ENCODE measurements around the gene SLC6A6.

DNA sequence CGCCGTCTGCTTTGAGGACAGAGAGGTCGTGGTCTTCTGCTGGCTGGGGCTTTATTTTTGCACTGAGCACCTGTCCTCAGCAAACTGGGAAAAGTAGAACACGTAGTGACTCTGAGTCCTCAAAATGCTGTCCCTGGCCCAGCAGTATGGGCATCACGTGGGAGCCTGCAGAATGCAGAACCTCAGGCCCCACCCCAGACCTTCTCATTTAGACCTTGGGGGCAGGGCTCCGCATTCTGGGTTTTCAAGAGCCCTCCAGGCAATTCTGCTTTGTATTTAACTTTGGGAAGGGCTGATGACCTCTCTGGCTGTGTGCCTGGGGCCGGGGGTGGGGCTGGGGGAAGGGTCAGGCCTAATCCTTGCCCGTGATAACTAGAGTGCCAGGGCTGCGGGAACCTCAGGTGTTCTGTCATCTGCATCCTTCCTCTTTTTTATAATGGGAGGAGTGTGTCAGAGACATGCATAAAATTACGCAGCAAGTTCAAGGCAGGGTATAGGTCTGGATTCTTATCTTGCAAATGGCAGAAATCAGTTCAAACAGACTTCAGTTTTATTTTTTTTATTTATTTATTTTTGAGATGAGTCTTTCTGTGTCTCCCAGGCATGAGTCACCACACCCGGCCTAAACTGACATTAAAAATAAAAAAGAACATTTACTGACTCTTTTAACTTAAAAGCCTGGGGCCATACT lies 11.1 kb downstream of the SLC6A6 start:
- TF ChIP-seq, protein P1, sequence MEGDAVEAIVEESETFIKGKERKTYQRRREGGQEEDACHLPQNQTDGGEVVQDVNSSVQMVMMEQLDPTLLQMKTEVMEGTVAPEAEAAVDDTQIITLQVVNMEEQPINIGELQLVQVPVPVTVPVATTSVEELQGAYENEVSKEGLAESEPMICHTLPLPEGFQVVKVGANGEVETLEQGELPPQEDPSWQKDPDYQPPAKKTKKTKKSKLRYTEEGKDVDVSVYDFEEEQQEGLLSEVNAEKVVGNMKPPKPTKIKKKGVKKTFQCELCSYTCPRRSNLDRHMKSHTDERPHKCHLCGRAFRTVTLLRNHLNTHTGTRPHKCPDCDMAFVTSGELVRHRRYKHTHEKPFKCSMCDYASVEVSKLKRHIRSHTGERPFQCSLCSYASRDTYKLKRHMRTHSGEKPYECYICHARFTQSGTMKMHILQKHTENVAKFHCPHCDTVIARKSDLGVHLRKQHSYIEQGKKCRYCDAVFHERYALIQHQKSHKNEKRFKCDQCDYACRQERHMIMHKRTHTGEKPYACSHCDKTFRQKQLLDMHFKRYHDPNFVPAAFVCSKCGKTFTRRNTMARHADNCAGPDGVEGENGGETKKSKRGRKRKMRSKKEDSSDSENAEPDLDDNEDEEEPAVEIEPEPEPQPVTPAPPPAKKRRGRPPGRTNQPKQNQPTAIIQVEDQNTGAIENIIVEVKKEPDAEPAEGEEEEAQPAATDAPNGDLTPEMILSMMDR (conservative IDR thresholded peaks at IDR 0.05 in 1 of 2, IDR thresholded peaks at IDR 0.05 in 1 of 2; ENCODE audit: low read depth in 1 of 2, low read length in 2 of 2), result no peak
- no peak for TF ChIP-seq EZH2 (IDR thresholded peaks at IDR 0.05; ENCODE audit: low read length, missing control alignments)
